CD4-positive, alpha-beta T cell treated with Interleukin-6 for 4 hours (primary cell): ENCODE results near the gene INPP5D.
A peak's percentile ranks its signal among the peaks of the same experiment; 100 is the strongest.
"Not testable (repeated sequence)": the region's sequence is repeated elsewhere in the genome, so short reads cannot be mapped to it uniquely, and the experiment has no call there.

Experiments used
- DNase-seq: peaks from one replicate; pipeline ENCODE4 v3.0.0-alpha.2; 2020; ENCODE audit warnings: mixed read lengths

INPP5D gene

DNA sequence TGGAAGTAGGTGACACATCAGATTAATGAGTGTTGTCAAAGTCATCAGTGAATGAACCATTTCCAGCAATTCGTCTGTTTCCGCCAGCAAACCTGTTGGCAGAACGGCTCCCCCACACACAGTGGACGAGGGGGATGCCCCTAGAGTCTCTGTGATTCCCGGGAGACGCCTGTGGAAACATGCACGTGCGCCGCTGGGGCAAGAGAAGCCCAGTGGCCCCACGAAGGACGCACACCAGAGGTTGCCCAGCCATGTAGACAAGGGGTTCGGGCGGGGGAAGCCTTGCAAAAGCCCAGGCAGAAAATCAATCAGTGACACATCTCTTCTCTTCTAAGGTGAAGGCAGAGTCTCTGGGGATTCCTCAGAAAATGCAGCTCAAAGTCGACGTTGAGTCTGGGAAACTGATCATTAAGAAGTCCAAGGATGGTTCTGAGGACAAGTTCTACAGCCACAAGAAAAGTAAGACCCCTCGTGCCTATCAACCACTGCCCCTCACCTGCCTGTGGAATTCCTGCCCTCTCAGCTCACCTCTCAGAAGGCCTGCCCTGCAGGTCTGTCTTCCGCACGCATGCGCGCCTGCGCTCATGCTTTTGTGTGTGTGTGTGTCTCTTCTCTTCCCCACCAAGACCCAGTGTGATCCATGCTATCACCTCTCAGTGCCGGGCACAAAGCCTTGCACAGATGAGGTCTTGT is 87.1 kb downstream of the INPP5D start:
- DNase-seq = no peak

DNA sequence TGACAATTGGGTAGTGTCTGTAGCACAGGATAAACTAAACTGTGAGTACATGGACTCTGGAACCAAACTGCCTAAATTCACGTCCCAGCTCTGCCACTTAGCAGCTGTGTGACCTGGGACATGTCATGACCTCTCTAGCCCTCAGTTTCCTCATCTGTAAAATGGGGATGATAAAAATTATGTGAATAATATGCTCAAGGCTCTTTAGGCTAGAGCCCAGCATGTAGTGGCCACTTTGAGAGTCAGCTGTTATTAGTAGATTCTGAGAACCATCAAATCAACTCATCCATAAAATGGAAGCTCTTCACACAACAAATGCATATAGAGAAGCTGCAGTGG is 87.7 kb downstream of the INPP5D start:
- DNase-seq = no peak

DNA sequence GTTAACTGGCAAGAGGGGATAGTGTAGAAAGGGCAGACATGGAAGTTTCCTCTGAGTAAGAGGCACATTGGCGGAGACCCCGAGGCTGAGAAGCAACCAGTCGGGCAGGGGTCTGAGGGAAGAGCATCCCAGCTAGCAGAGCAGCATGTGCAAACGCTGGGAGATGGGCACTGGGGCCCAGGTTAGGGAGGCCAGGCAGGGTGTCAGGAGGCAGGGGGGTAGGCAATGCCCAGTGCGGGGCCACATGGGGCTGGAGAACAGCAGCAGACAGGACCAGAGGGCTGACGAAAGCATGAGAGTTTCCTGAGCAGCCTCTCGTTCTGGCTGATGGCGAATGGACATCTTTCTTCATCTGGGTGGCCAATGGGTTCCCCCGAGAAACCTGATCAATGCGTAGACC is 88.2 kb downstream of the INPP5D start:
- no peak for DNase-seq

DNA sequence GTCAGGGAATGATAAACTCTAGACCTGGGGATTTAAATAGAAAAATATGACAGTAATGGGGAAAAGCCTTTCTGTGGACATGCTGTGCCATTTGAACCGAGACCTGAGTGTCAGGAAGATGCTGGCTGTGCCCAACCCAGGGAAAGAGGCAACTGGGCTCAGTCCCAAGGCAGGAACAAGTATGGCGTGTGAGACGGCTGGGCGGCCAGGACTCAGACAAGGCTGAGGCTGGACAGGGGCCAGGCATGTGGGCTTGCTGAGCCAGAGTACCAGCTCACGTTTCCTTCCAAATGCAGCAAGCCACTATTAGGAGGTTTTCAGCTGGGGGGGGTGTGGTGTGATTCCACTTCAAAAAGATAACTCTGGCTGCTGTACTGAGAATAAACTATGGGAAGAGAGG is 92.4 kb downstream of the INPP5D start:
- no peak for DNase-seq

DNA sequence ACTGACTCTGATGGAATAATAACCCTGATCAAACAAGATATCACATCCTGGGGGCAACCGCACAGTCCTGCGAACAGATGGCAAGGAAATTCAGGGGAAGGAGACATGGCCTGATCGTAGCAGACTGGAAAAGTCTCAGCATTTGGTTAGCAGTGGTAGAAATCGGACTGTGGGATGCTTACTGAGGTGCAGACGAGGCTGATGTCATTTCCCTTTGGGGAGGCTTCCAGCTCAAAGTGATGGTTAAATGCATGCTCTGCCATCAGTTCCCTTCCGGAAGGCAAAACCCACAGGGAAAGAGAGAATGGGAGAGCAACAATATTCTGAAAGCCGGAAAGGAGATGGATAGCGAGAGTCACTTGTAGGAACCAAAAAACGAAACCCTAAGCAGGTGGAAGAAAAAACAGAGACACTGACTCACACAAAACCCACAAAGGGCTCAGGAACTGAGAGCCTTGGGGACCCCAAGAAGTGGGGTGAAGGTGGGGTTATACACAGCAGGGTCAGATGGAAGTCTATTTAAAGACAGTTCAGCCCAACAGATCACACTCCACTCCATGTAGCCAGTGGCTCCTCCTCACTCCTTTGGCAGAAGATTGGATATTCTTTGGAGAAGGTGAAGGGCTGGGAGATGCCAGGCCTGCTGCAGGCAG is 93.1 kb downstream of the INPP5D start:
- DNase-seq = no peak

DNA sequence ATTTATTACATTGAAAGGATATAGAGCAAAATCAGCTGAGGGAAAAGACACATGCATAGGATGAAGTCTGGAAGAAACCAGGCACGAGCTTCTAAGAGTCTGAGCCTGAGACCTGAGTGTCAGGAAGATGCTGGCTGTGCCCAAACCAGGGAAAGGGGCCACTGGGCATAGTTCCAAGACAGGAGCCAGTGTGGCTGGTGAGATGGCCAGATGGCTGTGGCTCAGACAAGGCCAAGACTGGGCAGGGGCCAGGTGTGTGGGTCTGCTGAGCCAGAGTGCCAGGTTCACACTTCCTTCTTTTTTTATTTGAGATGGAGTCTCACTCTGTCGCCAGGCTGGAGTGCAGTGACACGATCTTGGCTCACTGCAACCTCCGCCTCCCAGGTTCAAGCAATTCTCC is 95.9 kb downstream of the INPP5D start:
- DNase-seq = no peak

DNA sequence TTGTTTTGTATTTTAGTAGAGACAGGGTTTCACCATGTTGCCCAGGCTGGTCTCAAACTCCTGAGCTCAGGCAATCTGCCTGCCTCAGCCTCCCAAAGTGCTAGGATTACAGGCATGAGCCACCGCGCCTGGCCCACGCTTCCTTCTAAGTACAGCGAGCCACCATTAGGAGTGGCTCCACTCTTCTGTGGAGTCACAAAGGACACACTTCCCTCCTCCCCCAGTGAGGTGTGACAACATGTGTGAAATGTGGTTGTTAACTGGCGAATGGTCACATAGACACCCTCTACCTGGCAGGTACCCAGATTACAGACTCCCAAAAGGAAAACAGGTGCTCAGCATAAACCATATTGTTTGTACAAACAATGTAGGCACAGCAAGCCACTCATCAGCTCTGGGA is 96.3 kb downstream of the INPP5D start:
- not testable (repeated sequence) for DNase-seq

DNA sequence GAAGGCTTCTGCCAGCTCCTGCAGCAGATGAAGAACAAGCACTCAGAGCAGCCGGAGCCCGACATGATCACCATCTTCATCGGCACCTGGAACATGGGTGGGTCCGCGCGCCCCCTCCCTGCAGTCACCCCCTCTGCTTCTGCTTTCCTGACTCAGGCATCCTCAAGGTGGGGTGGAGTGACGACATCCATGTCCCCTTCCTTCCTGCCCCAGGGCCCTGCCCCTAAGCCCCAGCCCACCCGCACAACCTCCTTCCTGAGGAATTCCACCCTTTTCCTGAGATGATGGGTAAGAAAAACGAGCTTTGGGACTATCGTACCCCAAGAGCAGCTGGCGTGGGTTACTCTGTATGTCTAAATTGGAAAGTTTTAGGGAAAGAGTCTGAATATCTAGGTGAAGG is 101.6 kb downstream of the INPP5D start:
- DNase-seq = no peak

DNA sequence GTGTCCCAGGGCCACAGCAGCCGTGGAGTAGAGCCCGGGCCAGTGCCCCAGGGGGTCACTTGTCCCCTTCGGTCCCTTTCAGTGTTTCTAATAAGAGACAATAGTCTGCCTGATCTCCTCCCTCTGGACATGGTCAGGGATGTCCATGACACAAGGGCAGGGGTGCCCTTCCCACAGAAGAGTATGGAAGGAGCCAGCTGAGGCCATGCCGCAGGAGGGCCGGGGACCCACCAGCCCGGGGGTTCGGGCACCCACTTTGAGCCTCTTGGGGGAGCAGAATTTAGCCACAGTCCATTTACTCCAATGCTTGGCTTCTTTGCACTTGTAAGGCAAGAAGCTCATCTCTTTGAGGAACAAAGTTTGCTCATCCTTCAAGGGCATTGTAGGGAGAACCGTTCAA is 102.6 kb downstream of the INPP5D start:
- DNase-seq = no peak

DNA sequence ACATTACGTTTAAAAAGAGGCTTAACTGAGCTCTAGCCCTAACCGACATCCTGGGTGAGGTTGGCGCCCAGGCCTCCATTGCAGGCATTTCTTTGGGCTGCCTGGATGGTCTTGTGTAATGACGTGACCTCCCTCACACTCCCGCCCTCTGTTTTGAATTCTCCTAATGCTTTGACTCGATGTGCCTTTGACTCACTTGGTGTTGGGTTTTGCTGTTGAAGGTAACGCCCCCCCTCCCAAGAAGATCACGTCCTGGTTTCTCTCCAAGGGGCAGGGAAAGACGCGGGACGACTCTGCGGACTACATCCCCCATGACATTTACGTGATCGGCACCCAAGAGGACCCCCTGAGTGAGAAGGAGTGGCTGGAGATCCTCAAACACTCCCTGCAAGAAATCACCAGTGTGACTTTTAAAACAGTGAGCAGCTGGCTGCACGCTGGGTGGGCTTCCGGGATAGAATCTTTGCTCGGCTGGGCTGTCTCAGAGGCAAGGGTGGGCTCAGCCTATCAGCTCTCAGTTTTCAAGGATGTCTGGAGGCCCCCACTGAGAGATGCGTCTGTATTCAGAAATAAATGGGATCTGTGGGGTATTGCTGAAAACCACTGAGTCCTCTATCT is 103.5 kb downstream of the INPP5D start:
- no peak for DNase-seq

DNA sequence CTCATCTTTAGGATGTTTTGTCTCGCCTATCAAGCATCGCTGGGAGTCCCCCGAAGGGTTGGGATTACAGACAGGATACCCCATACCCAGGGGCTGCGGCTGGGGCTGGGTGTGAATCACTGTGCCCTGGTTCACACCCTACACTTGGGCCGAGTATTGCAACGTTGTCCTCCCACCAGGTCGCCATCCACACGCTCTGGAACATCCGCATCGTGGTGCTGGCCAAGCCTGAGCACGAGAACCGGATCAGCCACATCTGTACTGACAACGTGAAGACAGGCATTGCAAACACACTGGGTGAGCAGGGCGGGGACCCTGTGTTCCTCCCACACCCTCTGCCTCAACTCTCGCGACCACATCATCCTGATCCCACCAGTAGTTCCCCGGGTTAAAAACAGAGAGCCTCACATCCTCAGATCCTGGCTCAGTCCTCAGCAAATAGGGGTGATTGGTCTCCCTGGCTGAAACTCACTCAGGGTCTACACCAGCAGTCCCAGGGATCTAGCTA is 104.0 kb downstream of the INPP5D start:
- DNase-seq = no peak

DNA sequence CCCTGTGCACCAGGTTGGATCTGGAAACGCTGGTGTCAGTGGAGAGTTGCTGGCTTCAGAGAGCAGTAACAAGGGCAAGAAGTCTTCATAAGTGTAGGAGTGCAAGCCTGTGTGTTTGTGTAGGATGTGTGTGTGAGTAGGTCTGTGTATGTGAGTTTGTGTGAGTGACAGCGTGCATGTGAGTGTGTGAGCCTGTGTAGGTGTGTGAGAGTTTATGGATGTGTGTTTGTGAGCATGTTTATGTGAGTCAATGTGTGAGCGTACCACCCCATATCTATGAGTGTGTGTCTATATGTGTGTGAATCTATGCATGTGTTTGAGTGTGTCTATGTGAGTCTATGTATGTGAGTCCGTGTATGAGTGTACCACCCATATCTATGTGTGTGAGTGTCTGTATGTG is 104.8 kb downstream of the INPP5D start:
- DNase-seq = no peak

DNA sequence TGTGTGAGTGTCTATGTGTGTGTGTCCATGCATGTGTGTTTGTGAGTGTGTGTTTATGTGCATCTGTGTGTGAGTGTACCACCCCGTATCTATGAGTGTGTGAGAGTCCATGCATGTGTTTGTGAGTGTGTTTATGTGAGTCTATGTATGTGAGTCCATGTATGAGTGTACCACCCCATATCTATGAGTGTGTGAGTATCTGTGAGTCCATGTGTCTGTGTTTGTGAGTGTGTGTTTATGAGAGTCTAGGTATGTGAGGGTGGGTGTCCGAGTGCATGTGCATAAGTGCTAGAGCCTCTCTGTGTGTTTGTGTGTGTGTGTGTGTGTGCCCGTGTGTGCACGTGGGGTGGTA is 105.4 kb downstream of the INPP5D start:
- DNase-seq = no peak

DNA sequence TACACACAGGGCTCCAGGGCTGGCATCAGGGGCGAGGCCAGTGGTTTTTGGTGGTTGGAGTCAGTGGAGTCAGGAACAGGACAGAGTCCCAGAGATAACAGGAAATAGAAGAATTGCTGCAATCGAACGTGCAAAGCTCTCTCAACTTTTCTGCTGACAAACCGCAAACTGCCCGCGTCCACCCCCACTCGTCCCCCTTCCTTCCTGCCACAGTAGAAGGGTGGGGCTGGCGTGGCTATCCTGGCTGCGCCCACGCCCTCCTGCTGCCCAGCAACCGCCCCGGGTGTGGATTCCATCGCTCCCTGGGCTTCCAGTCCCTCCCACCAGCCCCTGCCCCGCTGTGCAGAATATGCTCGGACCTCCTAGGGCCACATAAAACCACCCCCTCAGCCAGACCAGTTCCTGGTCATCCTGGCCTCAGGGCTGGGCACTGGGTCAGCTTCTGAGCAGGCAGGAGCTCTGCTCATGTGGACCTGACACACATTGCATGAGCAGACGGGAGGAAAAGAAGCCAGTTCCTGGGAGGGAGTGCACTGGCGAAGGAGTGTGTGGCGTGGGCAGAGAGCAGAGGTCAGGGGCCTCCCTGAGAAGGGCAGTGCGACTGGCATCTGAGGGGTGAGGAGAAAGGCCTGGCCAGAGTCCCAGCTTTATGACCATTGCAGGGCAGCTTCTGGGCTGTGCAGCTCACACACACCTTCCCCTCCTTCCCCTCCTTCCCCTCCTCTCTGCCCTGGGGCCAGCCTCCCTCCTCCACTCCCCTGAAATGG is 105.9 kb downstream of the INPP5D start:
- peak; percentile 36 for DNase-seq

DNA sequence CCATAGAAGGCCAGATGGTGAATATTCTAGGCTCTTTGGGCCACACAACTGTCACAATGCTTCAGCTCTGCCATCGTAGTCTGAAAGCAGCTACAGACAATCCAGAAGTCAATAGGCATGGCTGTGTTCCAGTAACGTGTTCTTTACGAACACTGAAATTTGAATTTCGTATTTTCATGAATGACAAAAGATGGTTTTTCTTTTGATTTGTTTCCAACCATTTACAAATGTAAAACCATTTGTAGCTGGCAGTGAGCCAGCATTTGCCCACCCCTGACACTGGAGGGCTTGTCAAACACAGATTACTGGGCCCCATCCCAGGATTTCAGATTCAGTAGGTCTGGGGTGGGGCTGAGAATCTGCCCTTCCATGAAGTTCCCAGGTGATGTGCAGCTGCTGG is 108.3 kb downstream of the INPP5D start:
- DNase-seq = no peak

DNA sequence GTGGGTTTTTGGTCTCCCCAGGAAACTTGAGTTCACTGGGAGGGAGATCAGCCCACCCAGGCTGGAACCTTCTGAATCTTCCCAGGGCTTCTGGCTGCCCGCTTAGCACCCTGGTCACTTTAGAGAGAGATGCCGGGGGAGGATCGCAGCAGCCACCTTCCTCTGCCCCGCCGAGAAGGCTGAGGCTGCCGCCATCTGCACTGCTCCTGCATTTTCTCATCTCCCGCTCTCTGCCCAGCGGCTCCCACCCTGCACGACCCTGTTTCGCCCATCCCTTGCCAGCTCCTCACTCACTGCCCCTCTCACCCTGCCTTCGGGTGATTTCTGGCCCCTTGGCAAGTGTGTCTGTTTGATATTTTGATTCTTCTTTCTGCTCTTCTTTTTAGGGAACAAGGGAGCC is 108.8 kb downstream of the INPP5D start:
- no peak for DNase-seq

DNA sequence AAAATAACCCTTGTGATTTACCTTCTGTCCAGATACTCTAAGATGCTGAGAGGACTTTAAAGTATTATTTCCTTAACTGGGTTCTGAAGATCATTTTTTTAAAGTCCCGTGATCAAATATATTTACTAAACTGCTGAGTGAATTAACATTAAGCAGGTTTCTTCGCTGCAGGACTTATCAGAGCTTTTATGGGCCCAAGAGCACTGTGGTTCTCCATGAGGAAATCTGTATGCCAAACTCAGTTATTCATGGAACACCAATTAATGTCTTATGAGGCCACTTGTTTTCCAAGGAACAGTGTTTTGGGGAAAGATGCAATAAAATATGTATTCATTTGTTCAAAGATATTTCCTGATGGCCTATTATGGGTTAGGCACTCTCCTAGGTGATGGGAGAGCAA is 111.2 kb downstream of the INPP5D start:
- no peak for DNase-seq

DNA sequence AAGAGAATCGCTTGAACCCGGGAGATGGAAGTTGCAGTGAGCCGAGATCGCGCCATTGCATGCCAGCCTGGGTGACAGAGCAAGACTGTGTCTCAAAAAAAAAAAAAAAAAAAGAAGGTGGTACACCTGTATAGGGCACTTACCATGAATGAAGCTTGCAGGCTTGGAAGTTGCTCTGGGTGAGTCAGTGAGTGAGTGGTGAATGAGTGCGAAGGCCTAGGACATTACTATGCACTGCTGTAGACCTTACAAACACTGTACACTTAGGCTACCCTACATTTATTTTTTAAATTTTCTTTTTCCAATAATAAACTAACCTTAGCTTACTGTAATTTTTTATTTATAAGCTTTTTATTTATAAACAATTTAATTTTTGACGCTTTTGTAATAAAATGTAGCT is 113.0 kb downstream of the INPP5D start:
- no peak for DNase-seq

DNA sequence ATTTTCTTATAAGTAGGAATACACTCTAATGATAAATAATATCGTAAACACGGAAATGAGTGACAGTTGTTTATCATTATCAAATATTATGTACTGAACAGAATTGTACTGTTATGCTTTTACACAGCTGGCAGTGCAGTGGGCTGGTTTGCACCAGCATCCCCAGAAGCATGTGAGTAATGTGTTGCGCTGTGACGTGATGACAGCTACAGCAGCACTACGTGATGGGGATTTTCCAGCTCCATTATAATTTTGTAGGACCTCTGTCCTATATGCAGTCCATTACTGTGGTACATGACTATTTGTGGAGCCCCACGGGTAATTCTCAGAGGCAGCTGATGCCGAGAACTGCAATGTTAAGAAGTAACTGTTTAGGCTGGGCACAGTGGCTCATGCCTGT is 114.0 kb downstream of the INPP5D start:
- no peak for DNase-seq

DNA sequence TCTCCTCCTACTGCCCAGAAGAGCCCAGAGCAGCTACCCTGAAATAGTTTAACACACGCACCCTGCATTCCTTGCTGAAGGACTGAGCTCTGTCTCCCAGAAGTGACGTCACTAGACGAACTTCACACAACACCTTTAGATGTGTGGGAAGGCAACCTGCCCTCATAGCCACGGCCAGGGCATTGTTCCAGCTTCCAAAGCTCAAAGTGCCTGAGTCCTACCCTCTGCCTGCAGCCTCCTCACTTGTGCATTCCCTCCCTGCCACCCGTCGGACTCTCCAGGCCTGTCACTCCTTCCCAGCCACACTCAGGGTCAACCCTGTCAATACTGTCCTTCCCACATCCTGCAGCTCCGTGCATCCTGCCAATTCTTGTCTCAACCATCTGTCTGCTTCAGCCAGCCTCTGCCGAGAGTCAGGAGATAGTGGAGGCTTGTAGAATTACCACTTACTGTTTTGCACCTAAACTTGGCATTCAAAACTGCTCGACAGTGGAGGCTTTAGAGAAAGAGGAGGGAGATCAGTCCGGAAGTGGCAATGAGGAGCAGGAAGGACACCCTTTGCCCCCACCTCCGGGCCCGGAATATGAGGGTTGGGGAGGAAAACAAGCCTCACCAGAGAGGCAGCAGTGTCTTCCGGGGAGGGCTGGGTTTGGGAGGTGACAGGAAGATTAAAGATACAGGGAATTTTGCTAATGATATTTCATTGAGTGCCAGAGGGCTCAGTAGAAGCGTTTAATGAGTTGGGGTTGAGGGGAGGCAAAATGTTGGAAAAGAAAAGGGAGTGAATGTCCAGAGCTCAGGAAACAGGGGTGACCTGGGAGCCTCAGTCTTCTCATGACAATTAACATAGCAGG is 119.1 kb downstream of the INPP5D start:
- no peak for DNase-seq

DNA sequence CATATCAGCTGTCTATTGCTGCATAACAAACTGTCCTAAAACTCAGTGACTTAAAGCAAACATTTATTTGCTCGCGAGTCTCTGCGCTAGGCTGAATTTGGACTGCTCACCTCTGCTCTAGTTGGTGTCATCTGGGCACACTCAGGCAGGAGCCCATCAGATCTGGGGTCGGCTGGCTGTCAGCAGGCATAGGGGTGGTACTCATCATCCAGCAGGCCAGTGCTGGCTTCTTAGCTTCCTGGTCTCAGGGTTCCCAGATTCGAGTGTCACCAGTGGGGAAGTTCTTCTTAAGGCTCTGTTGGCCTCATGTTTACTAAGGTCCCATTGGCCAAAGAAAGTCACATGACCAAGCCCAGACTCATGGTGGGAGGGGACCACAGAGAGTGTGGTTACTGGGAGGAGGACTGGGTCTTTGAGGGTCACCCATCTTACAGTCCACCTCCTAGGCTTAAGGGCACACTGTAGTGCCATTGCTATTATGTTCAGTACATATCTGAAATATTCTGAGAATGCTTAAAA is 119.8 kb downstream of the INPP5D start:
- no peak for DNase-seq

DNA sequence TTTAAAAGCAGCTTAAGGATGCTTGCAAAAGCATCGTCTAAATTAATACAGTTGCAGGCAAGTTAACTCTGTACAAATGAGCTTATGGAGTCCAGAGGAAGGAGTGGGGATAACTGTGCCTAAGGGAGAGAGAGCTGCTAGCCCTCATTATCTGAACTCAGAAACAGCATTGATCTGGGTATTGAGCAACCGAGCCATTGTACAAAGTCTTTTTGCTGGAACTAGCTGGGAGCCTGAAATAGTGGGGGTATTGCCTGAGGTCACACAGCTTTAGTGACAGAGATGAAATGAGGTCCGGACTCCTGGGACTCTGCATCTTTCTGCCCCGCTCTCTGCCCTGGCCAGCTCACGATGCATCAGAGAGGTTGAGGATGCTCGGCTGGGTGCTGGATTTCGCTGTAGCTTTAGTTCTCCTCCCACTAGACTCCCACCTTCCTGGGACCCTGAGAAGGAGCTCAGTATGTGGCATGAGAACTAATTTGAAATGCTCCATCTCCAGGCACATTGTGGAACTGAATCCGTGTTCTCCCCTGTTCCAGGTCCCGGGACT is 123.8 kb downstream of the INPP5D start:
- no peak for DNase-seq
